Sigmoid colon (tissue), 4 donors: ENCODE measurements around the gene PRRT2.

Source experiments
- POLR2AphosphoS5 ChIP-seq, 4 donors: sonication (generic); formaldehyde crosslinking; IDR thresholded peaks; one replicate each; pipeline ENCODE4 v1.6.1; 2017; ENCODE audit warnings: antibody characterized with exemption in 4 of 4
- TF ChIP-seq, protein P1 (sequence below), 4 experiments: fragments of 450-650 bp in 3 of 4; fragments of 200-600 bp in 1 of 4; IDR thresholded peaks; one replicate each; pipeline ENCODE4 v1.5.1; 2016 to 2019; ENCODE audit warnings: antibody characterized with exemption in 4 of 4, mild to moderate bottlenecking in 3 of 4, moderate library complexity in 2 of 4

DNA sequence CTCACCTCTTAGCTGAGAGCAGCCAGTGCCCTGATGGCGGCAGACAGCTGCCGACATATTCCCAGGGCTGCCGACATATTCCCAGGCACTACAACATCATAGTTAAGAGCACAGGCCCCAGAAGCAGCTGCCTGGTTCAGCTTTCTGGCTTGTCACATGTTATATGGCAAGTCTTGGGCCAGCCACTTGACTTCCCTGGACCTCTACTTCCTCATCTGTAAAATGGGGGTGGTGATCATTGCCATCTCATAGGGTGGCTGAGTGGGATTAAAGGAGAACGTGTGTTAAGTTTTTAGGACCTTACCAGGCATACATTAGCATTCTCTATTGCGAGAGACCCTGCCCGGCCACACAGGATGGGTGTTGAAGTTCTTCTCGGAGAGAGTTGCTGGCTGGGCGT is 31.9 kb downstream of the PRRT2 start:
- TF ChIP-seq, protein P1, sequence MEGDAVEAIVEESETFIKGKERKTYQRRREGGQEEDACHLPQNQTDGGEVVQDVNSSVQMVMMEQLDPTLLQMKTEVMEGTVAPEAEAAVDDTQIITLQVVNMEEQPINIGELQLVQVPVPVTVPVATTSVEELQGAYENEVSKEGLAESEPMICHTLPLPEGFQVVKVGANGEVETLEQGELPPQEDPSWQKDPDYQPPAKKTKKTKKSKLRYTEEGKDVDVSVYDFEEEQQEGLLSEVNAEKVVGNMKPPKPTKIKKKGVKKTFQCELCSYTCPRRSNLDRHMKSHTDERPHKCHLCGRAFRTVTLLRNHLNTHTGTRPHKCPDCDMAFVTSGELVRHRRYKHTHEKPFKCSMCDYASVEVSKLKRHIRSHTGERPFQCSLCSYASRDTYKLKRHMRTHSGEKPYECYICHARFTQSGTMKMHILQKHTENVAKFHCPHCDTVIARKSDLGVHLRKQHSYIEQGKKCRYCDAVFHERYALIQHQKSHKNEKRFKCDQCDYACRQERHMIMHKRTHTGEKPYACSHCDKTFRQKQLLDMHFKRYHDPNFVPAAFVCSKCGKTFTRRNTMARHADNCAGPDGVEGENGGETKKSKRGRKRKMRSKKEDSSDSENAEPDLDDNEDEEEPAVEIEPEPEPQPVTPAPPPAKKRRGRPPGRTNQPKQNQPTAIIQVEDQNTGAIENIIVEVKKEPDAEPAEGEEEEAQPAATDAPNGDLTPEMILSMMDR (IDR thresholded peaks at IDR 0.05), result no peak
- no peak for TF ChIP-seq POLR2AphosphoS5 (IDR thresholded peaks at IDR 0.05)
